Stomach smooth muscle (tissue), 2 donors: ENCODE data around the gene SLC1A2.

ENCODE experiments used
- H3K27ac ChIP-seq: one replicate; pipeline ENCODE4 v1.7.0; 2013; ENCODE audit warnings: mild to moderate bottlenecking, low read length, inconsistent platforms
- H3K27me3 ChIP-seq, 2 donors: one replicate each; pipeline ENCODE4 v1.7.0; 2013; ENCODE audit warnings: low read length in 2 of 2; ENCODE audit not compliant: insufficient read depth in 2 of 2, control insufficient read depth in 1 of 2
- H3K36me3 ChIP-seq, 2 donors: one replicate each; pipeline ENCODE4 v1.7.0; 2013; ENCODE audit warnings: low read length in 2 of 2; ENCODE audit not compliant: control insufficient read depth in 2 of 2, insufficient read depth in 2 of 2
- H3K4me1 ChIP-seq: one replicate; pipeline ENCODE4 v1.7.0; 2013; ENCODE audit warnings: low read length; ENCODE audit not compliant: control insufficient read depth, insufficient read depth
- H3K4me3 ChIP-seq, 2 donors: one replicate each; pipeline ENCODE4 v1.7.0; 2013; ENCODE audit warnings: low read length in 2 of 2
- H3K9ac ChIP-seq, 2 donors: one replicate each; pipeline ENCODE4 v1.7.0; 2013; ENCODE audit warnings: low read length in 2 of 2, mild to moderate bottlenecking in 1 of 2
- H3K9me3 ChIP-seq, 2 donors: one replicate each; pipeline ENCODE4 v1.7.0; 2013; ENCODE audit warnings: low read length in 2 of 2; ENCODE audit not compliant: control insufficient read depth in 2 of 2
- donor health status: healthy.
- donor health status: Pancreatic carcinoma.

The SLC1A2 gene

DNA sequence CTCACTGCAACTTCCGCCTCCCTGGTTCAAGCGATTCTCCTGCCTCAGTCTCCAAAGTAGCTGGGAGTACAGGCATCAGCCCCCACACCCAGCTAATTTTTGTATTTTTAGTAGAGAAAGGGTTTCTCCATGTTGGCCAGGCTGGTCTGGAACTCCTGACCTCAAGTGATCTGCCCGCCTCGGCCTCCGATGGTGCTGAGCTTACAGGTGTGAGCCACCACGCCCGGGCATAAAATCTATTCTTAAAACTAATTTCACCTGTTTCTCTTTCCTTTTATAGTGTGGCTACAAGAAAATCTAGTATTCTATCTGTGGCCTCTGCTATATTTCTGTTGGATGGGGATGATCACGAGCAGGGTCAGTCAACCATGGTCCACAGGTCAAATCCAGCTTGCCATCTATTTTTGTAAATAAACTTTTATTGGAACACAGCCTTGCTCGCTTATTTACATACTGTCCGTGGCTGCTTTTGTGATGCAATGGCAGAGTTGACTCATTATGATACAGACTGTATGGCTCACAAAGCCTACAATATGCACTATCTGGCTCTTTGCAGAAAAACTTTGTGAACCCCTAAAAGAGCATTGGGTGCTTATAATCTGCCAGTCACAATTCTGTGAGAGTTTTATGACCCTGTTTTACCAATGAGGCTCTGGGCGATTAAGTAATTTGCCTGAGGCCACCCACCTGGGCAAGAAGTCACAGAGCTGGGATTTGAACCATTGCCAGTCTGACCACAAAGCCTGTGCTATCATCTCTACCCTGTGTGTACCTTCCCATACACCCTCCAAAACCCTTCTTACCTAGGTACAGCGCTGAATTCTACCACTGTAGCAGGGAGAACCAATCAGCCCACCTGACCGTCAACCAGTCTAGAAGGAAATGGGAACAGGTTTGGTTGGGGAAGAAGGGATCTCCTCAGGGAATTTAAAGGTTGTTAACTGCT is 28.3 kb downstream of the SLC1A2 start:
- Histone ChIP-seq H3K36me3 (no peaks in the 10 kb centered on the region), H3K27me3 (no peaks in the 10 kb centered on the region), H3K9me3 (no peaks in the 10 kb centered on the region), H3K9ac (no peak overlapping the region), H3K4me3 (no peak overlapping the region), H3K4me1 (peaks cover 17% of the 10 kb centered on the region), H3K27ac (no peak overlapping the region)

DNA sequence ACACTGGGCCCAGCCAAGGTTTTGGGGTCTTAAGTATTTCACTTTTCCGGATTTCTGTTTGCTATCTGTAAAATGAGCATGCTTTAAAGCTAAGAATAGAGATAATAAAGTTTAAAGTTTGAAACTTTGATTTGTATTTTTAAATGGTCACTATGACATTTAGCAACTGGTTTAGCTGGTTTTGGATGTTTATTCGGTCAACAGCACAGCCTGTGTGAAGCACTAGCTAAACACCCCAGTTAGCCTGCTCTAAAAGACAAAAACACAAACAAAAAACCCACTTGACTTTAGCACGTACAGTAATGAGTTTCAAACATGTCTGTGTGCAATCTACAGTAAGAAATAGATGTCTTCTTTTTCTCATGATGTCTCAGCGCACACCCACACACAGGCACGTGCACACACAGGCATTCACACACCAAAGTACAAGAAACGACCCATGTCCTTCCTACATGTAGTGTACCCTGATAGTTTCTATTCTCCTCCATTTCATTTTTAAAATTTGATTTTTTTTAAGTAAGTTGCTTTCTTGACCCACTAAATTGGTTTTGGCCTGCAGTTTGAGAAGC is 29.4 kb downstream of the SLC1A2 start:
- Histone ChIP-seq H3K4me1 (peaks cover 17% of the 10 kb centered on the region), H3K27me3 (no peaks in the 10 kb centered on the region), H3K9me3 (no peaks in the 10 kb centered on the region), H3K4me3 (no peak overlapping the region), H3K27ac (no peak overlapping the region), H3K36me3 (no peaks in the 10 kb centered on the region), H3K9ac (no peak overlapping the region)

DNA sequence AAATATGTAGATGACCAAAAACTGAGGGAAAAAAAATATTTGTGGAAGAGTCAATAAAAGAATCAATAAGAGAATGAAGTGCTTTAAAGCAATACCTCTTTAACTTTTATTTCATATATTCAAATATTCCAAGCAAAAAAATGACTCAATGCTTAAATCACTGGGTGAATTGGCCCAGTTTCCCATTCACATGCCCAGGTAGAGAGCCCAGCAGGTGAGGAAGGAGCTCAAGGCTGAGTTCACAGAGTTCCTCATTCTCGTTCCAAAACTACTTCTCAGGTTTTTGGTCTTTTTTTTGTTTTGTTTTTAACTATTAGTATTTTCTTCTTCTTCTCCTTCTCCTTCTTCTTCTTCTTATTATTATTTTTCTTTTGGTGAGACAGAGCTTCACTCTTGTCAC is 30.2 kb downstream of the SLC1A2 start:
- H3K9me3 ChIP-seq, result no peaks in the 10 kb centered on the region
- H3K4me1 ChIP-seq, result peaks cover 17% of the 10 kb centered on the region
- no peak overlapping the region for H3K27ac ChIP-seq
- no peaks in the 10 kb centered on the region for H3K27me3 ChIP-seq
- H3K9ac ChIP-seq, result no peak overlapping the region
- no peak overlapping the region for H3K4me3 ChIP-seq
- H3K36me3 ChIP-seq, result no peaks in the 10 kb centered on the region

DNA sequence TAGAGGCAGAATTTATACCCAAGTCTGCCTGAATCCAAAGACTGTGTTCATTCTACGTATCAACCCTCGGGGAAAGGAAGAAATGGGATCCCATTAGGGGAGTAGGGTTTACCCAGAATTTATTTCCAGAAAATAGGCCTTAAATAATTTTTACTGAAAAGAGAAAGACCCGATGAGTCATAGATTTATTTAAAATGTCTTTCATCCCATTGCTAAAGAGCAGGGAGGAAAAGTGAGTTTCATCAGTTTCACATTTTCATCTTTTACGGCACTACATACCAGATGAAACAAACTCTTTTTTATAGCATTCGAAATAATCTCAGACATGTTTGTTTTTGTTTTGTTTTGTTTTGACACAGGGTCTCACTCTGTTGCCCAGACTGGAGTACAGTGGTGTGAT is 31.3 kb downstream of the SLC1A2 start:
- peaks cover 17% of the 10 kb centered on the region for H3K4me1 ChIP-seq
- no peak overlapping the region for H3K4me3 ChIP-seq
- no peaks in the 10 kb centered on the region for H3K27me3 ChIP-seq
- no peak overlapping the region for H3K9ac ChIP-seq
- H3K9me3 ChIP-seq, result no peaks in the 10 kb centered on the region
- H3K27ac ChIP-seq, result no peak overlapping the region
- no peaks in the 10 kb centered on the region for H3K36me3 ChIP-seq

DNA sequence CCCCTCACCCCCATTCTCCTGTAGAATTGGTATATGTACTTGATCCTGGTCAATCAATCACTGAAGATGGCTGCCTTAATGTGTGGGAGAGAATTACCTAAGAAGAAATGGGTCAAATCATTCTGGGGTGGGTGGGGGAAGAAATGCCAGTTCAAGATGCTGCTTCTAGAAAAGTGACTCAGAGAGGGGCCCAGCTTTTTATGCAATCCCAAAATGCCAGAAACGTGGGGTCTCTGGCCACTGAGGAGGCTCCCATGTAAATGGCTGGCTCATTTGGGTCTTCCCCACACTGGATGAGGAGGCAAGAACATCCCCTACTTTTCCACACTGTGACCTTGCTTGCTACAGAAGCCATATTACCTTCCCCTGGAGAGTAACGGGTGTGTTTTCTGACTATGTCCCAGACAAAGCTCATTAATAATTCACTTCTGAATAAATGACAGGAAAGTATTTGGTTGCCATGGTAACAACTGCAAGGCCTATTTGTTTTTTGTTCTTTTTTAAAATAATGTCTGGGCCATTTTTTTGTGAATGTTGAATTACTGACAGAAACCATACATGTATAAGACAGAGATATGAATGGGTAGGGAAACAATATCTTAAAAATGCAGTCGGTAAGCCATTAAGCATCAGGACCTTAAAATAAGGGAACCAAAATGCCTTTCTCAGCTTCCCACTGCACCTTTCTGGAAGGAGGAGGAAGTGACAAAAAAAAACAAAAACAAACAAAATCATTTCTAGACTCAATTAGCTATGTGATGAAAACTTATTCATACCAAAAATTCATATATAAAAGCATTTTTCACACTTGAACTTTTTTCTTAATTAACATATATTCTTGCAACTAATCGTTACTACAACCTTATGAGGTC is 32.0 kb downstream of the SLC1A2 start:
- H3K4me3 ChIP-seq, result no peak overlapping the region
- no peak overlapping the region for H3K9ac ChIP-seq
- peaks cover 14% of the 10 kb centered on the region for H3K4me1 ChIP-seq
- no peaks in the 10 kb centered on the region for H3K36me3 ChIP-seq
- no peak overlapping the region for H3K27ac ChIP-seq
- H3K27me3 ChIP-seq, result no peaks in the 10 kb centered on the region
- H3K9me3 ChIP-seq, result no peaks in the 10 kb centered on the region

DNA sequence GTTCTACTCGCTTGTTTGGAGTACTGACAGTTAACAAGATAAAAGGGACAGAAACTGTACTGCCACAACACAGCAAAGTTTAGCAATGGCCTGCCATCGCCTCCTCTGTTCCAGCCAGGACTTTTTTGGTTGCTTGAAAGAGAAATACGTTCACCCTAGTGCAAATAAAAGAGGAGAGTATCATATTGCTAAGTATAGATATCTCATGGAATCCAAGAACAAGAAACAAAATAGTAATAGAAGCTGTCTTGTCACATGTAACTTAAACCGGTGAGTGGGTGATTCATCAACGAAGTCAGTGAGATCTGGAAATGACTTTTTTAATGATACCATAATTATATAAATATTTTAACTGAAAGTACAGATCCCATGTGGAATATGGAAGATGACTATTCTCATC is 35.4 kb downstream of the SLC1A2 start:
- Histone ChIP-seq H3K9ac (no peak overlapping the region), H3K4me1 (peaks cover 10% of the 10 kb centered on the region), H3K36me3 (no peaks in the 10 kb centered on the region), H3K27me3 (no peaks in the 10 kb centered on the region), H3K27ac (no peak overlapping the region), H3K4me3 (no peak overlapping the region), H3K9me3 (no peaks in the 10 kb centered on the region)

DNA sequence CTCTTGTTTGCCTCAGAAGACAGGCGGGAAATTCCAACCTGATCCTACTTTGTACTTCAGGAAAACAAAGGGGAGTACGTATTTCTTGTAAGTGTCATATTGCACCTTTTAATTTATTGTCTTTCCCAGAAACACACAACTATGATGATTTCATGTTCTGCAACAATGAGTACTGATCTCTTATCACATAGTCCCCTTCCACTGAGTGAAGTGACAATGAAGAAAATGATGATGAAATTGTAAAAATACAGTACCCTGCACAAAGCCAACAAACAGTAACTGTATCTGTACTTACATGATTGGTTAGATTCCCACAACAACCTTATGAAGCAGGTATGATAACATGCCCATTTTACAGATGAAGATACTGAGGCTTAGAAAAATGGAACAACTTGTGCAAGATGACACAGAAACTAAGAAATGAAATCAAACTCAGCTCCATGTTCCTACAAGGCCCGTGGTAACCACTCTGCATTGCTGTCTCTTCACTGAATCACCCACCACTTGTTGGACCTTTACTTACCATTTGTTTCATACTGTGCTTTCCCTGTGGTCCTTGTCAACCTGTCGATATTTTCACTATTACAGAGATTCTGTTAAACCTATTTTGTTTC is 37.5 kb downstream of the SLC1A2 start:
- Histone ChIP-seq H3K27ac (no peak overlapping the region), H3K9ac (no peak overlapping the region), H3K36me3 (no peaks in the 10 kb centered on the region), H3K27me3 (no peaks in the 10 kb centered on the region), H3K4me3 (no peak overlapping the region), H3K9me3 (no peaks in the 10 kb centered on the region), H3K4me1 (peaks cover 10% of the 10 kb centered on the region)

DNA sequence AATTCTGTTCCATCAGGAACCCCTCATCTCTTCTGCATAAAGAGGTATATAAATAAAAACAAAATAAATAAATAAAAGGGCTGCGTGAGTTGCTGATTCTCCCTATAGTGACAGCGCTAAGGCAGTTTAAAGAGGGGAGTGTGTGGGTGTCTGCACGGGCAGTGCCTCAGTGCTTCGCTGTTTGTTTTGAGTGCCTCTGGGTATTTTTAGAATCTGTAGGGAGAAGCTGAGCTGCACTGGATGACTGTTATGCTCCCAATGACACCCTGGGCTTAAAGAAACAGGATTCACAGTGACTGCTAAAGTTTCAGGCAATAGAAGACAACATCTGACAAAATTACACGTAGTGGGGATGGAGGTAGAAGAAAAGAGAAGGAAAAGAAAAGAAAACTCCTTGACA is 38.8 kb downstream of the SLC1A2 start:
- H3K9ac ChIP-seq, result peak overlapping the region in 1 of 2 donors; percentile 0
- peaks cover 10% of the 10 kb centered on the region for H3K4me1 ChIP-seq
- H3K4me3 ChIP-seq, result peak overlapping the region; percentile 27 to 57
- no peaks in the 10 kb centered on the region for H3K9me3 ChIP-seq
- no peaks in the 10 kb centered on the region for H3K27me3 ChIP-seq
- H3K27ac ChIP-seq, result no peak overlapping the region
- no peaks in the 10 kb centered on the region for H3K36me3 ChIP-seq

DNA sequence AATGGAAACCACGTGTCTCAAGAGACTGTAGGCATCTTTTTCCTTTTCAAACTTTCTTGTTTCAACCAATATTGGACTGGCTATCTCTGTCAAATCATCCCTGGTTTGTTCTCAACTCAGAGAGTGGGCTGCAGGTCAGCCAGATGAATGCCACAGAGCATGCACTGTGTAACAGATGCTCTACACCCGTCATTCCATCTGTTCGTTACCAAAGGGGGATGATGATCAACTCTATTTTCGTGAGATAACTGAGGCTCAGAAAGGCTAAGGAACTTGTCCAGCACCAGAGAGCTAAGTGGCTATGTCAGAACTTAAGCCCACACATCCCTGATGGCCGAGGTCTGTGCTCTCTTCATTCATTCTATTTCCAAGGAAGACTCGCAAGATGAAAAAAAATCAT is 42.1 kb downstream of the SLC1A2 start:
- Histone ChIP-seq H3K27me3 (no peaks in the 10 kb centered on the region), H3K9ac (no peak overlapping the region), H3K9me3 (no peaks in the 10 kb centered on the region), H3K4me1 (peaks cover 16% of the 10 kb centered on the region), H3K36me3 (no peaks in the 10 kb centered on the region), H3K27ac (no peak overlapping the region), H3K4me3 (no peak overlapping the region)

DNA sequence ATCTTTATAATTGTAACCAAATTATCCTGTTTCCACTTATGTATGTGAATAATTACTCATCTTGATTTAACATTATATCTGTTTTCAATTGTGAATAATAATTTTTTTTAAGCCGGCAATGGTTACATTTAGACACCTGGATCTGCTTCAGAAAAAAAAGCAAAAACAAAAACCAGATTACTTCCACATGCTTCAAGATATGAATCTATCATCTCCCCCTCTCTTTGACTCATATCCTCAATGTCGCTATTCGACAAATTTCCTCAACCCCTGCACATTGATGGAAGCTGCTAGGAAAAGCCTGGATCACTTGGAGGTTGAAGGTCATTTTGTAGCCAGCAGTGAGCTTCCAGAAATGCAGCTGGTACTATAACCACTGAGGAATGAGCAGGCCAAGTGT is 42.7 kb downstream of the SLC1A2 start:
- no peak overlapping the region for H3K4me3 ChIP-seq
- peaks cover 16% of the 10 kb centered on the region for H3K4me1 ChIP-seq
- no peaks in the 10 kb centered on the region for H3K27me3 ChIP-seq
- H3K9ac ChIP-seq, result no peak overlapping the region
- H3K9me3 ChIP-seq, result no peaks in the 10 kb centered on the region
- no peaks in the 10 kb centered on the region for H3K36me3 ChIP-seq
- H3K27ac ChIP-seq, result no peak overlapping the region
